Measurements from ENCODE around the gene RGS12.

GRCh38 chr4:3268395-3269104, 24.3 kb upstream of the RGS12 start:
- TF ChIP-seq EZH2 (IDR thresholded peaks at IDR 0.05) (no peak), POLR2AphosphoS5 (IDR thresholded peaks at IDR 0.05; ENCODE audit: borderline replicate concordance, low read depth, low read length) (no peak), FOXP2 (optimal IDR thresholded peaks at IDR 0.05; ENCODE audit: control extremely low read depth, extremely low read length, insufficient read depth) (no peak)

Data from SK-N-MC (cell line).